ENCODE measurements around the gene MAS1. TPM values are rescaled to one million over a fixed set of nuclear protein-coding genes. Genes with fewer than 3 reads are reported as not detected.

The MAS1 gene
- polyA plus RNA-seq, 1 donor (not counting 4 experiments of a cell fraction or from before 2014, with no cell fraction given) = not detected

- no peaks in the 10 kb centered on the region for H4K20me1 ChIP-seq (ENCODE audit: control insufficient read depth, extremely low read depth, insufficient read depth, low read length)
- H3K36me3 ChIP-seq (ENCODE audit: control insufficient read depth in 2 of 2, extremely low read depth in 1 of 2, insufficient read depth in 2 of 2, low read length in 2 of 2) = no peaks in the 10 kb centered on the region
- no peaks in the 10 kb centered on the region for H3K9me3 ChIP-seq (ENCODE audit: control insufficient read depth, low read depth, low read length)
- FAIRE-seq (no peak), DNase-seq (ENCODE audit: low read depth, low spot score) (no peak)
- no peaks in the 10 kb centered on the region for H3K4me1 ChIP-seq (ENCODE audit: control insufficient read depth, extremely low read depth, insufficient read depth, low read length)
- H3K9me1 ChIP-seq (ENCODE audit: control insufficient read depth, extremely low read depth, insufficient read depth, low read length) = no peaks in the 10 kb centered on the region
- H3K27ac ChIP-seq (ENCODE audit: control insufficient read depth, insufficient read depth, low read length) = no peak overlapping the region
- no peak for TF ChIP-seq EZH2 (IDR thresholded peaks at IDR 0.05; ENCODE audit: low read length)
- TF ChIP-seq CTCF (optimal IDR thresholded peaks at IDR 0.05 in 1 of 3, IDR thresholded peaks at IDR 0.05 in 1 of 3, conservative IDR thresholded peaks at IDR 0.05 in 1 of 3; ENCODE audit: extremely low read depth in 1 of 3, insufficient read depth in 2 of 3, low read length in 3 of 3) = no peak
- no peak overlapping the region for H3K4me3 ChIP-seq (ENCODE audit: control insufficient read depth in 2 of 3, extremely low read depth in 1 of 3, insufficient read depth in 2 of 3, low read depth in 1 of 3, low read length in 3 of 3)
- H3K79me2 ChIP-seq (ENCODE audit: control insufficient read depth, insufficient read depth, low read length) = no peaks in the 10 kb centered on the region
- H3K9ac ChIP-seq (ENCODE audit: control insufficient read depth, extremely low read depth, insufficient read depth, low read length) = no peak overlapping the region
- no peaks in the 10 kb centered on the region for H3K27me3 ChIP-seq (ENCODE audit: control insufficient read depth, extremely low read depth, insufficient read depth, low read length)
- dilution Hi-C loops (cut with MboI; ENCODE audit: extremely low pct_ligation_motif_present, low sequenced_read_pairs) = no loop called here
- H2AFZ ChIP-seq (ENCODE audit: control insufficient read depth, low read length) = peak overlapping the region; percentile 36
- no peak overlapping the region for H3K4me2 ChIP-seq (ENCODE audit: control insufficient read depth, extremely low read depth, insufficient read depth, low read depth, low read length)
These were observed 39.0 kb downstream of the MAS1 start for GRCh38 chr6:159929819-159930218.

GRCh38 chr6:159931112-159931511, 40.3 kb downstream of the MAS1 start:
- no peaks in the 10 kb centered on the region for H3K9me1 ChIP-seq (ENCODE audit: control insufficient read depth, extremely low read depth, insufficient read depth, low read length)
- no peak overlapping the region for H3K4me2 ChIP-seq (ENCODE audit: control insufficient read depth, extremely low read depth, insufficient read depth, low read depth, low read length)
- no peaks in the 10 kb centered on the region for H4K20me1 ChIP-seq (ENCODE audit: control insufficient read depth, extremely low read depth, insufficient read depth, low read length)
- H3K4me1 ChIP-seq (ENCODE audit: control insufficient read depth, extremely low read depth, insufficient read depth, low read length) = no peaks in the 10 kb centered on the region
- DNase-seq (ENCODE audit: low read depth, low spot score) (no peak), FAIRE-seq (no peak)
- no peak overlapping the region for H3K9ac ChIP-seq (ENCODE audit: control insufficient read depth, extremely low read depth, insufficient read depth, low read length)
- dilution Hi-C loops (cut with MboI; ENCODE audit: extremely low pct_ligation_motif_present, low sequenced_read_pairs) = no loop called here
- H3K27me3 ChIP-seq (ENCODE audit: control insufficient read depth, extremely low read depth, insufficient read depth, low read length) = no peaks in the 10 kb centered on the region
- no peak overlapping the region for H3K27ac ChIP-seq (ENCODE audit: control insufficient read depth, insufficient read depth, low read length)
- no peaks in the 10 kb centered on the region for H3K9me3 ChIP-seq (ENCODE audit: control insufficient read depth, low read depth, low read length)
- TF ChIP-seq CTCF (optimal IDR thresholded peaks at IDR 0.05 in 1 of 3, IDR thresholded peaks at IDR 0.05 in 1 of 3, conservative IDR thresholded peaks at IDR 0.05 in 1 of 3; ENCODE audit: extremely low read depth in 1 of 3, insufficient read depth in 2 of 3, low read length in 3 of 3) (no peak), EZH2 (IDR thresholded peaks at IDR 0.05; ENCODE audit: low read length) (no peak)
- H3K4me3 ChIP-seq (ENCODE audit: control insufficient read depth in 2 of 3, extremely low read depth in 1 of 3, insufficient read depth in 2 of 3, low read depth in 1 of 3, low read length in 3 of 3) = no peak overlapping the region
- H2AFZ ChIP-seq (ENCODE audit: control insufficient read depth, low read length) = no peak overlapping the region
- H3K36me3 ChIP-seq (ENCODE audit: control insufficient read depth in 2 of 2, extremely low read depth in 1 of 2, insufficient read depth in 2 of 2, low read length in 2 of 2) = no peaks in the 10 kb centered on the region
- no peaks in the 10 kb centered on the region for H3K79me2 ChIP-seq (ENCODE audit: control insufficient read depth, insufficient read depth, low read length)
